Measurements from ENCODE around the gene PDE4B. TPM values are rescaled to one million over a fixed set of nuclear protein-coding genes. Genes with fewer than 3 reads are reported as not detected.

PDE4B gene
- total RNA-seq, 1 donor from 2014 or later = 7.2 TPM

GRCh38 chr1:65995336-65995735 lies 202.6 kb downstream of the PDE4B start:
- peaks cover 12% of the 10 kb centered on the region for H3K4me1 Mint-ChIP-seq (ENCODE audit: low read depth, unreplicated experiment)
- TF ChIP-seq, protein P1, sequence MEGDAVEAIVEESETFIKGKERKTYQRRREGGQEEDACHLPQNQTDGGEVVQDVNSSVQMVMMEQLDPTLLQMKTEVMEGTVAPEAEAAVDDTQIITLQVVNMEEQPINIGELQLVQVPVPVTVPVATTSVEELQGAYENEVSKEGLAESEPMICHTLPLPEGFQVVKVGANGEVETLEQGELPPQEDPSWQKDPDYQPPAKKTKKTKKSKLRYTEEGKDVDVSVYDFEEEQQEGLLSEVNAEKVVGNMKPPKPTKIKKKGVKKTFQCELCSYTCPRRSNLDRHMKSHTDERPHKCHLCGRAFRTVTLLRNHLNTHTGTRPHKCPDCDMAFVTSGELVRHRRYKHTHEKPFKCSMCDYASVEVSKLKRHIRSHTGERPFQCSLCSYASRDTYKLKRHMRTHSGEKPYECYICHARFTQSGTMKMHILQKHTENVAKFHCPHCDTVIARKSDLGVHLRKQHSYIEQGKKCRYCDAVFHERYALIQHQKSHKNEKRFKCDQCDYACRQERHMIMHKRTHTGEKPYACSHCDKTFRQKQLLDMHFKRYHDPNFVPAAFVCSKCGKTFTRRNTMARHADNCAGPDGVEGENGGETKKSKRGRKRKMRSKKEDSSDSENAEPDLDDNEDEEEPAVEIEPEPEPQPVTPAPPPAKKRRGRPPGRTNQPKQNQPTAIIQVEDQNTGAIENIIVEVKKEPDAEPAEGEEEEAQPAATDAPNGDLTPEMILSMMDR (IDR thresholded peaks at IDR 0.05; ENCODE audit: partially characterized antibody, unreplicated experiment) = no peak
- no peak overlapping the region for H3K4me3 Mint-ChIP-seq (ENCODE audit: unreplicated experiment)
- DNase-seq = no peak
- no peak overlapping the region for H3K27ac Mint-ChIP-seq (ENCODE audit: unreplicated experiment)
- H3K36me3 Mint-ChIP-seq (ENCODE audit: unreplicated experiment) = no peaks in the 10 kb centered on the region
- H3K9me3 Mint-ChIP-seq (ENCODE audit: unreplicated experiment) = no peaks in the 10 kb centered on the region
- H3K27me3 Mint-ChIP-seq (ENCODE audit: unreplicated experiment) = no peaks in the 10 kb centered on the region

DNA sequence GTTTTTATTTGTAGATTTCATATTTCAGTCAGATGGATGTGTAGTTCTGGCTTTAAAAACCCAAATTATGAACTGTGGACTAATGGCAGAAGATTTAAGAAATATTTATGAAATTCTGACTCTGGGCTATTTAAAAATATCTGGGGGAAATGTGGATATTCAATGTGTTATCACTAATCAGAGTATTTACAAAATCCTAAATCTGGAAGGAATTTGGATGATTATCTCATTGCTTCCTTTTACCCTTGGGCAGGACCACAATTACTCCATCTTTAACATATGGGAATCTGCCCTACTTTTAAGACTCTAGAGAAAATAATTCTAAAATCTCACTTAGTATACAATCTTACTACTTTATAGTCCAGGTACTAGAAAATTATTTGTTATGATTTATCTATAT lies 203.2 kb downstream of the PDE4B start:
- Mint-ChIP-seq H3K4me3 (ENCODE audit: unreplicated experiment) (no peak overlapping the region), H3K27me3 (ENCODE audit: unreplicated experiment) (no peaks in the 10 kb centered on the region), H3K4me1 (ENCODE audit: low read depth, unreplicated experiment) (peaks cover 16% of the 10 kb centered on the region), H3K36me3 (ENCODE audit: unreplicated experiment) (no peaks in the 10 kb centered on the region), H3K9me3 (ENCODE audit: unreplicated experiment) (no peaks in the 10 kb centered on the region), H3K27ac (ENCODE audit: unreplicated experiment) (no peak overlapping the region)
- TF ChIP-seq, protein P1 (IDR thresholded peaks at IDR 0.05; ENCODE audit: partially characterized antibody, unreplicated experiment) = no peak
- DNase-seq = no peak

- Mint-ChIP-seq H3K36me3 (ENCODE audit: unreplicated experiment) (no peaks in the 10 kb centered on the region), H3K27ac (ENCODE audit: unreplicated experiment) (no peak overlapping the region), H3K9me3 (ENCODE audit: unreplicated experiment) (no peaks in the 10 kb centered on the region), H3K4me3 (ENCODE audit: unreplicated experiment) (no peak overlapping the region), H3K27me3 (ENCODE audit: unreplicated experiment) (no peaks in the 10 kb centered on the region), H3K4me1 (ENCODE audit: low read depth, unreplicated experiment) (peaks cover 11% of the 10 kb centered on the region)
- DNase-seq = no peak
- TF ChIP-seq, protein P1 (IDR thresholded peaks at IDR 0.05; ENCODE audit: partially characterized antibody, unreplicated experiment) = no peak
Observed at GRCh38 chr1:65997693-65998092, 205.0 kb downstream of the PDE4B start.

GRCh38 chr1:65998763-65999583 lies 206.3 kb downstream of the PDE4B start:
- TF ChIP-seq, protein P1 (IDR thresholded peaks at IDR 0.05; ENCODE audit: partially characterized antibody, unreplicated experiment) = no peak
- Mint-ChIP-seq H3K4me1 (ENCODE audit: low read depth, unreplicated experiment) (peaks cover 11% of the 10 kb centered on the region), H3K9me3 (ENCODE audit: unreplicated experiment) (no peaks in the 10 kb centered on the region), H3K36me3 (ENCODE audit: unreplicated experiment) (no peaks in the 10 kb centered on the region), H3K27me3 (ENCODE audit: unreplicated experiment) (no peaks in the 10 kb centered on the region), H3K4me3 (ENCODE audit: unreplicated experiment) (no peak overlapping the region), H3K27ac (ENCODE audit: unreplicated experiment) (peak overlapping the region; percentile 52)
- no peak for DNase-seq

DNA sequence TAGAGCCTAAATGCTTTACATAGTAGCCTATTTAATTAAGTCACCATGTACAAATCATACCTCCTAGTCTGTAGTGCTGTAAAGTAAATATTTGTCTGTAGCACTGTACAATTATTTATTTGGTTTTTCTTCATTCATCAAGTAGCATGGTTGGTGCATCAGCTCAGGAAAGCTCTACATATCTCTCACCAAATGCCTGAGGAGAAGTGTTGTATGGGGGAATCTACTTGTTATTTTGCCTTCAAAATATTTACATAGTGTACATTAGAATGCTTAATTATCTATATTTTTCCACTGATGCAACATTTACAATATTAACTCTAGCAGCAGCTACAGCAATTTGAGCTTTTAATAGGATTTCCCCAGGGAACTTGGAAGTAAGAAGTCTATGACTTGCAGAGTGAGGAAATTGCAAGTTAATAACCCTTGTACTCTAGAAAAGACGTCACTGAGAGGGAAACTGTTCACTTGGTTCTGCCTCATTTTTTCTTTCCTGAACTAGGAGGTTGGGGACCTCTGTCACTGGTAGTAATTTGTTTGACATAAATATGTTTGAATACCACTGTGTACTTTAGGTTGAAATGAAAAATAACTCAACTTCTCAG lies 207.4 kb downstream of the PDE4B start:
- Mint-ChIP-seq H3K27me3 (ENCODE audit: unreplicated experiment) (no peaks in the 10 kb centered on the region), H3K4me3 (ENCODE audit: unreplicated experiment) (no peak overlapping the region), H3K4me1 (ENCODE audit: low read depth, unreplicated experiment) (peaks cover 11% of the 10 kb centered on the region), H3K27ac (ENCODE audit: unreplicated experiment) (no peak overlapping the region), H3K9me3 (ENCODE audit: unreplicated experiment) (no peaks in the 10 kb centered on the region), H3K36me3 (ENCODE audit: unreplicated experiment) (no peaks in the 10 kb centered on the region)
- no peak for DNase-seq
- TF ChIP-seq, protein P1 (IDR thresholded peaks at IDR 0.05; ENCODE audit: partially characterized antibody, unreplicated experiment) = no peak

All from glutamatergic neuron (in vitro differentiated cells).